AG04450 (cell line): Measurements from ENCODE around the gene ATP5PD. TPM values are rescaled to one million over a fixed set of nuclear protein-coding genes. Genes with fewer than 3 reads are reported as not detected.

ENCODE experiments used
- CTCF ChIA-PET: fragments of 300-600, 350-600 bp; formaldehyde crosslinking; extraction: SDS; loops from one replicate; lab custom pipeline; 2022; ENCODE audit warnings: antibody characterized with exemption, inconsistent platforms; lab: Charles Lee
- POLR2A ChIA-PET: fragments of 350-600 bp; formaldehyde crosslinking; extraction: SDS; loops from one replicate; lab custom pipeline; 2021; ENCODE audit warnings: antibody characterized with exemption, inconsistent platforms; lab: Yijun Ruan, JAX
- DNase-seq: peaks from one replicate; pipeline ENCODE4 v3.0.0-alpha.2; 2011; ENCODE audit warnings: low read depth, low spot score
- H3K27ac ChIP-seq: one replicate; pipeline ENCODE4 v1.5.1; 2012; ENCODE audit warnings: low read depth, low read length, control low read depth
- H3K27me3 ChIP-seq: one replicate; pipeline ENCODE4 v1.6.0; 2012; ENCODE audit warnings: low read length; ENCODE audit not compliant: control insufficient read depth, insufficient read depth
- H3K4me3 ChIP-seq: 2 replicates; pipeline ENCODE4 v1.5.1; 2011; ENCODE audit warnings: mild to moderate bottlenecking, low read depth, low read length, control low read depth
- H3K9me3 ChIP-seq: 2 replicates; pipeline ENCODE4 v1.5.1; 2012; ENCODE audit warnings: low read length; ENCODE audit not compliant: control insufficient read depth, insufficient read depth
- polyA plus RNA-seq: library from polyadenylated mRNA; depleted of rRNA; stranded (reverse); fragments of >200 nt; gene quantifications from 2 replicates; pipeline ENCODE4 v1.2.3, GENCODE V29; 2011
- TF ChIP-seq, protein P1 (sequence below): IDR thresholded peaks from 2 replicates; pipeline ENCODE4 v1.5.1; 2011; ENCODE audit warnings: low read depth, low read length, control low read depth, inconsistent platforms

Gene ATP5PD
- polyA plus RNA-seq, 1 experiment: 281 TPM

- TF ChIP-seq, protein P1, sequence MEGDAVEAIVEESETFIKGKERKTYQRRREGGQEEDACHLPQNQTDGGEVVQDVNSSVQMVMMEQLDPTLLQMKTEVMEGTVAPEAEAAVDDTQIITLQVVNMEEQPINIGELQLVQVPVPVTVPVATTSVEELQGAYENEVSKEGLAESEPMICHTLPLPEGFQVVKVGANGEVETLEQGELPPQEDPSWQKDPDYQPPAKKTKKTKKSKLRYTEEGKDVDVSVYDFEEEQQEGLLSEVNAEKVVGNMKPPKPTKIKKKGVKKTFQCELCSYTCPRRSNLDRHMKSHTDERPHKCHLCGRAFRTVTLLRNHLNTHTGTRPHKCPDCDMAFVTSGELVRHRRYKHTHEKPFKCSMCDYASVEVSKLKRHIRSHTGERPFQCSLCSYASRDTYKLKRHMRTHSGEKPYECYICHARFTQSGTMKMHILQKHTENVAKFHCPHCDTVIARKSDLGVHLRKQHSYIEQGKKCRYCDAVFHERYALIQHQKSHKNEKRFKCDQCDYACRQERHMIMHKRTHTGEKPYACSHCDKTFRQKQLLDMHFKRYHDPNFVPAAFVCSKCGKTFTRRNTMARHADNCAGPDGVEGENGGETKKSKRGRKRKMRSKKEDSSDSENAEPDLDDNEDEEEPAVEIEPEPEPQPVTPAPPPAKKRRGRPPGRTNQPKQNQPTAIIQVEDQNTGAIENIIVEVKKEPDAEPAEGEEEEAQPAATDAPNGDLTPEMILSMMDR: no peak
- Histone ChIP-seq H3K27me3 (no peaks in the 10 kb centered on the region), H3K9me3 (no peaks in the 10 kb centered on the region; the same call in 1 of the 2 replicates), H3K27ac (peak overlapping the region; percentile 75), H3K4me3 (peak overlapping the region; percentile 61)
- POLR2A ChIA-PET: interaction anchor here (1.0 to 3.0 kb wide), 4 partner anchors 9 to 52 kb away, joined by 3 to 16 read pairs (median 4); partner anchors contain the start of gene ARMC7
- DNase-seq: no peak
- CTCF ChIA-PET: no interaction called here
Measured at GRCh38 chr17:75087182-75087557, 40.4 kb upstream of the ATP5PD start.

DNA sequence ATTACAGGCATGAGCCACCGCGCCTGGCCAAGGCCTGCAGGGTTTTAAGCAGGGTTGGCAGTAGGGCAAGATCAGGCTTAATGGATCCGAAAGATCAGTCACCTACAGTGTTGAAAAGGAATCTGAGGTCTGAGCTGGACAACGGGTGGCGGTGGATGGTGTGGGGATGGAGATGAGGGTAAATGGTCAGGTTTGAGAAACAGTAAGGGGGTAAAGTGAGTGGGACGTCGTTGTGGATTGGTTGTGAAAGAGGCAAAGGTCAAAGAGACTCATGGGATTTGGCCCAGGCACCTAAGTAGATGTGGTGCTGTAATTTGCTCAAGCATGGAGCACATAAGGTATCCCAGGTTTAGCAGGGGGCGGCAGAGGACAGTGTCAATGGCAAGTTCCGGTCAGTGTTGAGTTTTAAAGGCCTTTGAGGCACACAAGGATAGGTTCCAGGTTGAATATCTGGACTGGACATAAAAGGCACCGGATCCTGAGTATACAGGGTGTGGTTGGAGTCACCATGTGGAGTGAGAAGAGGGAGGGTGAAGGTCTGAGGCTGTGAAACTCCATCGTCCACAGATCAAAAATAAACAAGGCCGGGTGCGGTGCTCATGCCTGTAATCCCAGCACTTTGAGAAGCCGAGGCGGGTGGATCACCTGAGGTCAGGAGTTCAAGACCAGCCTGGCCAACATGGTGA lies 39.9 kb upstream of the ATP5PD start:
- CTCF ChIA-PET: interaction anchor here (1.2 kb wide), 1 partner anchor 27 kb away, joined by 7 read pairs; no protein-coding TSS in a partner anchor
- POLR2A ChIA-PET: interaction anchor here (0.6 to 3.0 kb wide), 3 partner anchors 8 to 116 kb away, joined by 4 to 16 read pairs (median 4); partner anchors contain the start of gene ARMC7
- TF ChIP-seq, protein P1: no peak

DNA sequence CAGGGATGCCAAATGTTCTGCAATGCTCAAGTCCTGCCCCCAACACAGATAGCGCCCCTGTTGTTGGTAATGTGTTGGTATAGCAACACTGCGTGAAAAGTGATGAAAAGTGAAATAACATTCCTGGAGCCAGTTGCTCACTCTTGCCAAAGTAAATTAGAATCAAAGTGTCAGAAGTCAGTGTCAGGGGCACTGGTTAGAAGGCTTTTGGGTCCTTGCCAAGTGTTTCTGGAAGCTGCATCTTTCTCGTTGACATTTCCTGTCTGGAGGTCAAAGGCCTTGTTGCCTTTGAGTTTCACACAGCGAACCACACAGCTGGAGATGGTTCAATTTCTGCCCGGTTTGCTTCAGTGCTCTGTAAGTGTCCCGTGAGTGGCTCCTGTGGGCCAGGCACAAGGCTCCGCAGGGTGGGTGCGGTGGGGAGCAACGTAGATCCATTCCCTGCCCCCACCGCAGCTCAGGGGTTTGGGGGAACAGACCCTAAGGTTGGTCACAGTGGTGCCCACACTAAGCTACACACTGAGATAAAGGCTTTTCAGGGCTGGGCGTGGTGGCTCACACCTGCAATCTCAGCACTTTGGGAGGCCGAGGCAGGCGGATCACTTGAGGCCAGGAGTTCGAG lies 37.4 kb upstream of the ATP5PD start:
- Histone ChIP-seq H3K4me3 (no peak overlapping the region), H3K27ac (no peak overlapping the region), H3K9me3 (no peaks in the 10 kb centered on the region; the same call in 1 of the 2 replicates), H3K27me3 (no peaks in the 10 kb centered on the region)
- ChIA-PET POLR2A (no interaction called here), CTCF (interaction anchor here (0.7 to 1.2 kb wide), 2 partner anchors 24 to 62 kb away, joined by 3 to 4 read pairs; no protein-coding TSS in a partner anchor)
- DNase-seq: no peak
- TF ChIP-seq, protein P1: no peak

More for the DNA sequence above, 39.9 kb upstream of the ATP5PD start:
- no peaks in the 10 kb centered on the region for H3K27me3 ChIP-seq
- no peak overlapping the region for H3K27ac ChIP-seq
- H3K4me3 ChIP-seq: no peak overlapping the region
- H3K9me3 ChIP-seq: no peaks in the 10 kb centered on the region; the same call in 1 of the 2 replicates
- DNase-seq: no peak

DNA sequence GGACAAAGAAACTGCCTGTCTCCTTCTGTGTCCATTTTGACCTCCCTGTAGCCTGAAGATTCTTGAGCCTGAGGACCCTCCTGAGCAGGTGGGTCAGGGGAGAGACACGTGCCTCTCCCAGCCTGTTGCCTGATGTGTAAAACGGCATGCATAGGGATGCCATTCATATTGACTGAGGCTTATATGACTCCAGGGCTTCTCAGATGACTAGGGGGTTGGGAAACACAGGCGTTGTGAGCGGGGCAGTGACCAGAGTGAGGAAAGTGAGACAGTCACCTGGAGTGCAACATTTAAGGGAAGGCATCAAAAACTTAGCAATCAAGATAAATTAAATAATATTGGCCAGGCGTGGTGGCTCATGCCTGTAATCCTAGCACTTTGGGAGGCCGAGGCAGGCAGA lies 35.9 kb upstream of the ATP5PD start:
- TF ChIP-seq, protein P1: no peak
- CTCF ChIA-PET: interaction anchor here (0.7 kb wide), 1 partner anchor 32 kb away, joined by 3 read pairs; no protein-coding TSS in a partner anchor
- Histone ChIP-seq H3K4me3 (no peak overlapping the region), H3K27ac (no peak overlapping the region), H3K9me3 (no peaks in the 10 kb centered on the region; the same call in 1 of the 2 replicates), H3K27me3 (no peaks in the 10 kb centered on the region)
- DNase-seq: no peak
- POLR2A ChIA-PET: no interaction called here
